Measurements from ENCODE around the gene CDC42BPA. TPM values are rescaled to one million over a fixed set of nuclear protein-coding genes. Genes with fewer than 3 reads are reported as not detected.
A peak's percentile ranks its signal among the peaks of the same experiment; 100 is the strongest.

Gene CDC42BPA
- total RNA-seq, 1 experiment from 2014 or later = 30.1 TPM

GRCh38 chr1:226962421-226963391, 355.6 kb downstream of the CDC42BPA start:
- no peaks in the 10 kb centered on the region for H3K9me3 ChIP-seq (ENCODE audit: control insufficient read depth, low read depth, low read length)
- no peak overlapping the region for H4K5ac ChIP-seq (ENCODE audit: insufficient read length, low read depth, low read length)
- H3K79me2 ChIP-seq (ENCODE audit: insufficient read depth, low read length) = no peaks in the 10 kb centered on the region; the same call in 1 of the 2 replicates
- WGBS (ENCODE audit: extremely low coverage, insufficient read length, low lambda C conversion rate) = no CpG with 5 or more reads among the region's 28 CpGs
- H4K91ac ChIP-seq (ENCODE audit: insufficient read length, low read depth, low read length) = no peak overlapping the region
- H3K56ac ChIP-seq (ENCODE audit: insufficient read length, low read depth, low read length) = no peak overlapping the region
- TF ChIP-seq CTCF (conservative IDR thresholded peaks at IDR 0.05) = no peak
- peak; percentile 18 for DNase-seq
- no peak overlapping the region for H3K4me3 Mint-ChIP-seq
- H2BK120ac ChIP-seq (ENCODE audit: low read depth, low read length, poor library complexity, severe bottlenecking) = no peak overlapping the region
- H2BK5ac ChIP-seq (ENCODE audit: insufficient read length, low read length) = no peak overlapping the region
- no peak overlapping the region for H2BK20ac ChIP-seq (ENCODE audit: low read depth, low read length, poor library complexity, severe bottlenecking)
- H2AFZ ChIP-seq (ENCODE audit: low read length) = no peak overlapping the region
- H3K36me3 Mint-ChIP-seq (ENCODE audit: insufficient read depth in 1 of 3, low read depth in 3 of 3) = peaks cover 3 to 29% (median 8%) of the 10 kb centered on the region in 3 experiments; a peak in 5 of 7 replicates
- no peak overlapping the region for H4K8ac ChIP-seq (replicated peaks; ENCODE audit: insufficient read length, low read depth, low read length)
- no peak overlapping the region for H3T11ph ChIP-seq (ENCODE audit: low read length)
- H3K27ac Mint-ChIP-seq = no peak overlapping the region
- peaks cover 0 to 3% of the 10 kb centered on the region in 2 experiments; a peak in 3 of 4 replicates for H3K4me1 Mint-ChIP-seq
- no peak overlapping the region for H3K4me2 ChIP-seq (ENCODE audit: insufficient read depth, insufficient read length, low read length)
- H2BK15ac ChIP-seq (ENCODE audit: low read depth, low read length) = no peak overlapping the region
- H3K23me2 ChIP-seq (ENCODE audit: insufficient read length, low read depth, low read length, poor library complexity, severe bottlenecking) = no peaks in the 10 kb centered on the region
- no peaks in the 10 kb centered on the region; the same call in 1 of the 2 replicates for H3K27me3 Mint-ChIP-seq (ENCODE audit: low read depth)
- H3K9ac ChIP-seq (ENCODE audit: extremely low read depth, insufficient read length, low read length) = no peak overlapping the region
- no peak overlapping the region for H3K4ac ChIP-seq (ENCODE audit: low read depth, low read length)
- no peak overlapping the region for H3K18ac ChIP-seq (ENCODE audit: insufficient read length, low read depth, low read length)
- no peak overlapping the region for H2BK12ac ChIP-seq (ENCODE audit: insufficient read length, low read depth, low read length)
- no peaks in the 10 kb centered on the region for H3K79me1 ChIP-seq (ENCODE audit: insufficient read depth, low read depth, low read length, poor library complexity, severe bottlenecking)
- no peaks in the 10 kb centered on the region for H4K20me1 ChIP-seq (ENCODE audit: control insufficient read depth, insufficient read depth, insufficient read length)
- H3K14ac ChIP-seq (ENCODE audit: insufficient read depth, low read length) = no peak overlapping the region; the same call in 1 of the 2 replicates
- H3K9me3 Mint-ChIP-seq = peaks cover 9% of the 10 kb centered on the region in 2 experiments; a peak in 2 of 5 replicates
- no peaks in the 10 kb centered on the region for H3K4me1 ChIP-seq (ENCODE audit: insufficient read depth, low read length)
- H3K27ac ChIP-seq (ENCODE audit: insufficient read length, low read depth, low read length) = no peak overlapping the region
- H2AK5ac ChIP-seq (ENCODE audit: insufficient read length, low read length) = no peak overlapping the region
- no peaks in the 10 kb centered on the region for H3K27me3 ChIP-seq (ENCODE audit: insufficient read depth, low read length)
- H3K23ac ChIP-seq (ENCODE audit: insufficient read length, low read depth, low read length) = no peak overlapping the region

Measured in H9 (cell line).